Measurements from ENCODE around the gene GALNT14.

GALNT14 gene

DNA sequence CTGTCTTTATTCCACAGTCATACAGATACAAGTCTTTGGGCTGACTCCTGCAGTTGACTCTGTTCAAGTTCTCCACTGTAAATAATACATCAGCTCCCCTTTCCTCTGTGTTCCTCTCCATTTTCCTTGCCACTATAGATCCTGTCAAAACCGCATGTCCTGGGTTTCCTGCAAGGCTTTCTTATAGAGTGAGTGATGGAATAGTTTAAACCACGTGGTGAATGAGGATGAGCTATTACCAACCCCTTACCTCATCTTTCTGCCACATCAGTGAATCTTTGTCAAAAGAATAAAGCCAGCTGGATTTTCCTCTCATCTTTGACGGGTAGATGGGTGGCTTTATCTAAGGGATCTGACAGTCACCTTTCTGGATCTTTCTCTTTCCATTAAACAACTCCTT lies 3.9 kb upstream of the GALNT14 start:
- TF ChIP-seq, protein P1, sequence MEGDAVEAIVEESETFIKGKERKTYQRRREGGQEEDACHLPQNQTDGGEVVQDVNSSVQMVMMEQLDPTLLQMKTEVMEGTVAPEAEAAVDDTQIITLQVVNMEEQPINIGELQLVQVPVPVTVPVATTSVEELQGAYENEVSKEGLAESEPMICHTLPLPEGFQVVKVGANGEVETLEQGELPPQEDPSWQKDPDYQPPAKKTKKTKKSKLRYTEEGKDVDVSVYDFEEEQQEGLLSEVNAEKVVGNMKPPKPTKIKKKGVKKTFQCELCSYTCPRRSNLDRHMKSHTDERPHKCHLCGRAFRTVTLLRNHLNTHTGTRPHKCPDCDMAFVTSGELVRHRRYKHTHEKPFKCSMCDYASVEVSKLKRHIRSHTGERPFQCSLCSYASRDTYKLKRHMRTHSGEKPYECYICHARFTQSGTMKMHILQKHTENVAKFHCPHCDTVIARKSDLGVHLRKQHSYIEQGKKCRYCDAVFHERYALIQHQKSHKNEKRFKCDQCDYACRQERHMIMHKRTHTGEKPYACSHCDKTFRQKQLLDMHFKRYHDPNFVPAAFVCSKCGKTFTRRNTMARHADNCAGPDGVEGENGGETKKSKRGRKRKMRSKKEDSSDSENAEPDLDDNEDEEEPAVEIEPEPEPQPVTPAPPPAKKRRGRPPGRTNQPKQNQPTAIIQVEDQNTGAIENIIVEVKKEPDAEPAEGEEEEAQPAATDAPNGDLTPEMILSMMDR (IDR thresholded peaks at IDR 0.05; ENCODE audit: low read length, missing control alignments): no peak
- H3K4me3 ChIP-seq (replicated peaks; ENCODE audit: low read depth, low read length): no peak overlapping the region
- no peak for DNase-seq (ENCODE audit: low read depth)

- TF ChIP-seq, protein P1 (IDR thresholded peaks at IDR 0.05; ENCODE audit: low read length, missing control alignments): no peak
- no peak for DNase-seq (ENCODE audit: low read depth)
- no peak overlapping the region for H3K4me3 ChIP-seq (replicated peaks; ENCODE audit: low read depth, low read length)
Observed at GRCh38 chr2:31141443-31142085, 3.3 kb upstream of the GALNT14 start.

DNA sequence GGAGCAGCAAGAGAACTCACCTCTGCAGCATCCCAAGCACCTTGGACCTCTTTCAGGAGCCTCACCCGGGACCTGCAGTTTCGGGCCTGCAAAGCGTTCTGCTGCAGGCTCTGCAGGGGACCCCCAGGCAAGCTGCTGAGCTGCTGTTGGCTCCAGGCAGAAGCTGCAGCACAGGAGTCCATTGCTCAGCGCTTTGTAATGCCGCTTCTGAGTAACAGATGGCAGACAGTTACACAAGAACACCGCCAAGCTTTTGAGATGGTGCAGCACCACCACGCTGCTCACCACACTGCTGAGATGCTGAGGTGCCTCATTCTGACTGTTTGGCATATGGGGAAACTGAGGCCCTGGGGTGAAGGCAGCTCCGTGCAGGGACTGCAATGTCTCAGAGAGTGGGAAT lies 1.9 kb upstream of the GALNT14 start:
- no peak overlapping the region for H3K4me3 ChIP-seq (replicated peaks; ENCODE audit: low read depth, low read length)
- no peak for DNase-seq (ENCODE audit: low read depth)
- TF ChIP-seq, protein P1 (IDR thresholded peaks at IDR 0.05; ENCODE audit: low read length, missing control alignments): no peak

DNA sequence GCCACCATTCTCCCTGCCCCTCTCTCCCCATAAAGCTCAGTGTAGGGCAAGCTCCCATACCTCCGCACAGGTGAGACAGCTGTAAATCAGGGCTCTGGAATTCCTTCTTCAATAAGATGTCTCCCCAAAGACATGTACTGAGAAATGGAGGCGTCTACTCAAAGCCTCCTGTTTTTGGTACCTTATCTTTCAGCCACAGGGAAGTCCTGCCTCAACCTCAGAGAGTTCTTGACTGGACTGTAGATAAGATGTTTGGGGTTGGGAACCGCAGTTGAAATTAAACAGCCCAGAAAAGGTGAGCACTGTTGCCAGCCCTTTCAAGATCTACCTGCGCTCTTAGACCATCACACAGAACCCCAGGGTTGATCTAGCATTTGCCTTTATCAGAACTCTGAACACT lies 1.4 kb upstream of the GALNT14 start:
- TF ChIP-seq, protein P1 (IDR thresholded peaks at IDR 0.05; ENCODE audit: low read length, missing control alignments): no peak
- H3K4me3 ChIP-seq (replicated peaks; ENCODE audit: low read depth, low read length): no peak overlapping the region
- no peak for DNase-seq (ENCODE audit: low read depth)

DNA sequence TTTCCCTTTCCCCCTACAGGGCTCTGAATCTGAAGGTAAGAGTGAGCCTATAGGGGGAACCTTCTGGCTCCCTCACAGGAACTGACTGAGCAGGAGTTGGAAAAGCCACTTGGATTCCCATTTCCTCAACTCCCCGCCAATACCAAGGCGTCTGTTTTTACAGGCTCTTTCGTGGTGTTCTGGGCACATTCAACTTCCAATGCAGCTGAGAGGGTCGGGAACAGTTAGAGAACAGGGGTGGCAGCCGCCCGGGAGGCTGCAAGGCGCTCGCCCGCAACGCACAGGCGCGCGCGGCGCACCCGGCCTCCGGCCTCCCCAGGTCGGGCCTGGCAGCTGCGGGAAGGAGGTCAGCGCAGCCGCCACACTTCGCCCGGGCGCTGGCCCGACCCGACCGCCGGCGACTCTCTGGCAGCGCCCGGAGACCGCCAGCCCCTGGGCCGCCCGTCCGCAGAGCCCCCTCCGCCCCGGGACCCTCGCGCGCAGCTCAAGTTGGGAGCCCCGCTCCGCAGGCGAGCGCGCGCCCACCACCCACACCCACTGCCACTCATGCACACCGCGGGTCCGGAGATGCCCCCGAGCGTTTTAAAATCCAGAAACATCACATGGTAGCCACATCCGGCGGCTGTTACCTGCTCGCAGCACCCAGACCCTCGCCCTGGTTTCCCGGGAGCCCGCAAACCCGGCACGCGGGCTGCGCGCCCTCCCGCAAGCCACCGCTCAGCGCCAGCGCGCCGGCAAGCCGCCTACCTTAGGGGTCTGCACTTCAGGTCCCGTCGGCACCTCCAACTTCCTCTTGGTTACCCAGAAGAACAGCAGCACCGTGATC lies 816 bp downstream of the GALNT14 start:
- H3K4me3 ChIP-seq (replicated peaks; ENCODE audit: low read depth, low read length): peak overlapping the region; percentile 42
- TF ChIP-seq, protein P1 (IDR thresholded peaks at IDR 0.05; ENCODE audit: low read length, missing control alignments): no peak
- DNase-seq (ENCODE audit: low read depth): no peak

DNA sequence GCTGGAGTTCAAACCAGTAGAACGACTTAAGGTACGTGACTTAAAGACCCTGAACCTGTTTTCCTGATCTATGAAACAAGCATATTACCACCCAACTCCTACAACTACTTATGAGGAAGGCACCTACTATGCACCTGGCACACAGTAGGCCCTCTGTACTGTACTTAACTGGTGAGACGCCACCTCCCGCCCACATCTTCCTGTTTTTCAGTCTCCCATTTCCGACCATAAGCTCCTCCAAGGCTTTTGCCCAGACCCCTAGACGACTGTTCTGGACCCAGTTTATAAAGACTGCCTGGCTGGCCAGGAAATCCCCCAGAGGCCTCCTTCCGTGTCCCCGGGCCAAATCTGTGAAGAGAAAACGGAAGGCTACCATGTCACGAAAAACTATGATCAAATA lies 1.5 kb downstream of the GALNT14 start:
- TF ChIP-seq, protein P1 (IDR thresholded peaks at IDR 0.05; ENCODE audit: low read length, missing control alignments): no peak
- H3K4me3 ChIP-seq (replicated peaks; ENCODE audit: low read depth, low read length): no peak overlapping the region
- no peak for DNase-seq (ENCODE audit: low read depth)

Measured in fibroblast of pulmonary artery (primary cell).